Fibroblast of lung (primary cell): ENCODE results near the gene HS3ST3A1. TPM values are rescaled to one million over a fixed set of nuclear protein-coding genes. Genes with fewer than 3 reads are reported as not detected.

Experiments used
- DNase-seq, 2 donors: peaks; one replicate each; pipeline versions ENCODE4 v3.0.0 to v3.0.0-alpha.2; 2010; ENCODE audit warnings: low read depth in 2 of 2
- H2AFZ ChIP-seq: 2 replicates; pipeline ENCODE4 v1.5.1; 2012; ENCODE audit warnings: low read length, control low read depth, inconsistent platforms
- H3K27ac ChIP-seq: 2 replicates; pipeline ENCODE4 v1.5.1; 2011; ENCODE audit warnings: low read length, control low read depth; ENCODE audit not compliant: insufficient read depth
- H3K27me3 ChIP-seq: 2 replicates; pipeline ENCODE4 v1.5.1; 2011; ENCODE audit warnings: mild to moderate bottlenecking, low read length; ENCODE audit not compliant: control insufficient read depth, insufficient read depth
- H3K36me3 ChIP-seq: 2 replicates; pipeline ENCODE4 v1.5.1; 2011; ENCODE audit warnings: low read length; ENCODE audit not compliant: control insufficient read depth, insufficient read depth
- H3K4me1 ChIP-seq: 2 replicates; pipeline ENCODE4 v1.5.1; 2011; ENCODE audit warnings: low read length; ENCODE audit not compliant: control insufficient read depth, insufficient read depth; ENCODE audit errors: extremely low read depth
- H3K4me2 ChIP-seq: 2 replicates; pipeline ENCODE4 v1.5.1; 2011; ENCODE audit warnings: low read length, control low read depth; ENCODE audit not compliant: insufficient read depth; ENCODE audit errors: extremely low read depth
- H3K4me3 ChIP-seq, 4 experiments: fragments of 200-600 bp in 1 of 4; sonication (generic) in 1 of 4; replicated peaks in 1 of 4; 2 replicates each; pipeline ENCODE4 v1.5.1; 2011 to 2016; ENCODE audit warnings: low read length in 4 of 4, low read depth in 3 of 4, mild to moderate bottlenecking in 3 of 4, control low read depth in 2 of 4, inconsistent platforms in 1 of 4, mixed read lengths in 1 of 4; ENCODE audit not compliant: insufficient read depth in 1 of 4; ENCODE audit errors: control extremely low read depth in 1 of 4
- H3K79me2 ChIP-seq: 2 replicates; pipeline ENCODE4 v1.5.1; 2012; ENCODE audit warnings: mild to moderate bottlenecking, low read length, inconsistent platforms; ENCODE audit not compliant: control insufficient read depth, insufficient read depth
- H3K9ac ChIP-seq: 2 replicates; pipeline ENCODE4 v1.5.1; 2011; ENCODE audit warnings: mild to moderate bottlenecking, low read length, control low read depth; ENCODE audit not compliant: insufficient read depth
- H3K9me3 ChIP-seq: 2 replicates; pipeline ENCODE4 v1.5.1; 2012; ENCODE audit warnings: low read depth, low read length; ENCODE audit not compliant: control insufficient read depth, insufficient read depth
- H4K20me1 ChIP-seq: 2 replicates; pipeline ENCODE4 v1.5.1; 2011; ENCODE audit warnings: low read length; ENCODE audit not compliant: control insufficient read depth, insufficient read depth; ENCODE audit errors: extremely low read depth
- CTCF ChIP-seq, 2 donors: IDR thresholded peaks in 1 of 2; conservative IDR thresholded peaks in 1 of 2; 1 replicate in 1 of 2; 2 replicates in 1 of 2; pipeline ENCODE4 v1.5.1; 2011 to 2012; ENCODE audit warnings: low read length in 2 of 2, control low read depth in 1 of 2, inconsistent platforms in 1 of 2, low read depth in 1 of 2, mild to moderate bottlenecking in 1 of 2
- EZH2 ChIP-seq: IDR thresholded peaks from 2 replicates; pipeline ENCODE4 v1.5.1; 2012; ENCODE audit warnings: low read length, control low read depth, mild to moderate bottlenecking; ENCODE audit errors: missing control alignments
- polyA plus RNA-seq, 2 donors: library from polyadenylated mRNA; depleted of rRNA in 1 of 2; stranded (reverse) in 1 of 2; unstranded in 1 of 2; fragments of >200 nt; gene quantifications; 2 replicates each; pipeline ENCODE4 v1.2.1, GENCODE V29; 2011 to 2012; ENCODE audit warnings: missing spikeins in 1 of 2
- total RNA-seq: library from RNA; depleted of rRNA; stranded (reverse); fragments of >200 nt; gene quantifications from 2 replicates; pipeline ENCODE4 v1.2.1, GENCODE V29; 2014

HS3ST3A1 gene
- total and polyA plus RNA-seq, 2 donors (not counting 1 experiment from before 2014, with no cell fraction given): 2.4 to 48.7 TPM

GRCh38 chr17:13596241-13596923, 5.3 kb downstream of the HS3ST3A1 start:
- TF ChIP-seq CTCF (conservative IDR thresholded peaks at IDR 0.05 in 1 of 2, IDR thresholded peaks at IDR 0.05 in 1 of 2; ENCODE audit: low read depth in 1 of 2, low read length in 2 of 2): no peak
- no peak for TF ChIP-seq EZH2
- Histone ChIP-seq H3K4me1 (no peaks in the 10 kb centered on the region), H3K9me3 (no peaks in the 10 kb centered on the region), H3K9ac (no peak overlapping the region), H3K4me2 (peak overlapping the region; percentile 79), H3K4me3 (peak overlapping the region; percentile 29 to 98 (median 67)), H3K36me3 (no peaks in the 10 kb centered on the region), H3K27me3 (no peaks in the 10 kb centered on the region), H2AFZ (no peak overlapping the region), H3K79me2 (peaks cover 89% of the 10 kb centered on the region), H4K20me1 (no peaks in the 10 kb centered on the region), H3K27ac (peak overlapping the region; percentile 63)
- DNase-seq: peak in 1 of 2 donors; percentile 64

GRCh38 chr17:13595599-13595899, 6.2 kb downstream of the HS3ST3A1 start:
- Histone ChIP-seq H3K4me2 (peak overlapping the region; percentile 75), H3K9ac (no peak overlapping the region), H3K4me3 (peak overlapping the region in 3 of 4 experiments; percentile 43 to 98 (median 91)), H3K36me3 (no peaks in the 10 kb centered on the region), H3K27ac (no peak overlapping the region), H4K20me1 (no peaks in the 10 kb centered on the region), H3K4me1 (no peaks in the 10 kb centered on the region), H3K27me3 (no peaks in the 10 kb centered on the region), H2AFZ (no peak overlapping the region), H3K9me3 (no peaks in the 10 kb centered on the region), H3K79me2 (peaks cover 88% of the 10 kb centered on the region)
- peak in 1 of 2 donors; percentile 44 for DNase-seq
- TF ChIP-seq EZH2 (no peak), CTCF (conservative IDR thresholded peaks at IDR 0.05 in 1 of 2, IDR thresholded peaks at IDR 0.05 in 1 of 2; ENCODE audit: low read depth in 1 of 2, low read length in 2 of 2) (no peak)

- peak overlapping the region; percentile 58 for H3K27ac ChIP-seq
- H3K4me3 ChIP-seq: peak overlapping the region in 3 of 4 experiments; percentile 0 to 98 (median 43)
- H3K9me3 ChIP-seq: no peaks in the 10 kb centered on the region
- no peak overlapping the region for H3K9ac ChIP-seq
- H2AFZ ChIP-seq: no peak overlapping the region
- H4K20me1 ChIP-seq: no peaks in the 10 kb centered on the region
- H3K36me3 ChIP-seq: no peaks in the 10 kb centered on the region
- H3K4me2 ChIP-seq: peak overlapping the region; percentile 75
- no peaks in the 10 kb centered on the region for H3K4me1 ChIP-seq
- H3K27me3 ChIP-seq: no peaks in the 10 kb centered on the region
- DNase-seq: peak; percentile 86 to 94
- H3K79me2 ChIP-seq: peaks cover 88% of the 10 kb centered on the region
- TF ChIP-seq CTCF (conservative IDR thresholded peaks at IDR 0.05 in 1 of 2, IDR thresholded peaks at IDR 0.05 in 1 of 2; ENCODE audit: low read depth in 1 of 2, low read length in 2 of 2) (peak; percentile 90 to 94), EZH2 (no peak)
Observed at GRCh38 chr17:13594762-13595598, 6.7 kb downstream of the HS3ST3A1 start.
